Measurements from ENCODE around the gene PDE4D.
"Not testable (repeated sequence)": the region's sequence is repeated elsewhere in the genome, so short reads cannot be mapped to it uniquely, and the experiment has no call there.

The PDE4D gene

DNA sequence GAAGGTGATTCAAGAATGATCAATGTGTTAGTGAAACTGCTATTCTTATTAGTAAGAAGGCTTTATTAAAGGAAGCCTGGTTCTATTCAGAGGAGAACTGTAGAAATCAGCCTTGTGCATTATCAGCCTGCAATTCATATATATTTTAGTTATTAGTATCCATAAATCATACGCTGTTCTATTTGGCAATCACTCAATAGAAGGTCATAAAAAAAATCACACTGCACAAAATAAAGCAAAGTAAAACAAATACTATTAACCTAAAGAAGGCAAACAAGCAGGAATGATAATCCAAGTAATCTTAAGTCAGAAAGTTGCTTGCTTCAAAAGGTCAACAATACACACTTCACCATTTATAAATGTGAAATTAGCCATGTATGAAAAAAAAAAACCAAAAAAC lies 138.1 kb downstream of the PDE4D start:
- H3K36me3 ChIP-seq (ENCODE audit: insufficient read depth, low read length): no peaks in the 10 kb centered on the region
- peaks cover 34% of the 10 kb centered on the region for H3K4me1 ChIP-seq (ENCODE audit: insufficient read depth, low read length)
- H3K9me3 ChIP-seq (ENCODE audit: low read length): no peaks in the 10 kb centered on the region
- H3K27me3 ChIP-seq (ENCODE audit: control insufficient read depth in 1 of 2, insufficient read depth in 2 of 2, low read length in 2 of 2): no peaks in the 10 kb centered on the region
- no peak overlapping the region for H3K9ac ChIP-seq (ENCODE audit: low read length)
- no peak overlapping the region for H3K27ac ChIP-seq (ENCODE audit: low read depth, low read length)
- no peak overlapping the region for H3K4me3 ChIP-seq (ENCODE audit: low read depth in 1 of 2, low read length in 2 of 2)

DNA sequence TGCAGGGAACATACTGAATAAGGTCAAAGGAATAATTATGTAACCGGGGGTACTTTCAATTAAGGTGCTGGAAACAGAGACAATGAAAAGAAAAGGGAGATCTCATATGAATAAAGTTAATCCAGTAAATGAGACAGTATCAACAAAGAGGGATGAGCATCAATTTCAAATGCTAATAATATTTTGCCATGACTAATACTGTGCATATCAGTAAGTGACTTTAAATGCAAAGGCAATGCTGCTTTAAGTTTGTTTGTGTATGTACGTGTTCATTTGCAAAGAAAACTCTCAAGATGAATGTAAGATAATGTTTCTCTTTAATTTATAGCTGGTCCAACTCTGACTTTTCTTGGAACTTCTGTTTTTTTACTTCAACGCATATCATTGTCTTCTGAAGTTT lies 139.9 kb downstream of the PDE4D start:
- H3K4me3 ChIP-seq (ENCODE audit: low read depth in 1 of 2, low read length in 2 of 2): no peak overlapping the region
- H3K4me1 ChIP-seq (ENCODE audit: insufficient read depth, low read length): peaks cover 24% of the 10 kb centered on the region
- no peak overlapping the region for H3K9ac ChIP-seq (ENCODE audit: low read length)
- H3K27ac ChIP-seq (ENCODE audit: low read depth, low read length): no peak overlapping the region
- H3K9me3 ChIP-seq (ENCODE audit: low read length): no peaks in the 10 kb centered on the region
- H3K36me3 ChIP-seq (ENCODE audit: insufficient read depth, low read length): no peaks in the 10 kb centered on the region
- H3K27me3 ChIP-seq (ENCODE audit: control insufficient read depth in 1 of 2, insufficient read depth in 2 of 2, low read length in 2 of 2): no peaks in the 10 kb centered on the region

- Histone ChIP-seq H3K4me3 (ENCODE audit: low read depth in 1 of 2, low read length in 2 of 2) (no peak overlapping the region), H3K9ac (ENCODE audit: low read length) (no peak overlapping the region), H3K9me3 (ENCODE audit: low read length) (no peaks in the 10 kb centered on the region), H3K27me3 (ENCODE audit: control insufficient read depth in 1 of 2, insufficient read depth in 2 of 2, low read length in 2 of 2) (no peaks in the 10 kb centered on the region), H3K4me1 (ENCODE audit: insufficient read depth, low read length) (peaks cover 28% of the 10 kb centered on the region), H3K27ac (ENCODE audit: low read depth, low read length) (no peak overlapping the region), H3K36me3 (ENCODE audit: insufficient read depth, low read length) (no peaks in the 10 kb centered on the region)
Measured at GRCh38 chr5:59749782-59750520, 143.6 kb downstream of the PDE4D start.

DNA sequence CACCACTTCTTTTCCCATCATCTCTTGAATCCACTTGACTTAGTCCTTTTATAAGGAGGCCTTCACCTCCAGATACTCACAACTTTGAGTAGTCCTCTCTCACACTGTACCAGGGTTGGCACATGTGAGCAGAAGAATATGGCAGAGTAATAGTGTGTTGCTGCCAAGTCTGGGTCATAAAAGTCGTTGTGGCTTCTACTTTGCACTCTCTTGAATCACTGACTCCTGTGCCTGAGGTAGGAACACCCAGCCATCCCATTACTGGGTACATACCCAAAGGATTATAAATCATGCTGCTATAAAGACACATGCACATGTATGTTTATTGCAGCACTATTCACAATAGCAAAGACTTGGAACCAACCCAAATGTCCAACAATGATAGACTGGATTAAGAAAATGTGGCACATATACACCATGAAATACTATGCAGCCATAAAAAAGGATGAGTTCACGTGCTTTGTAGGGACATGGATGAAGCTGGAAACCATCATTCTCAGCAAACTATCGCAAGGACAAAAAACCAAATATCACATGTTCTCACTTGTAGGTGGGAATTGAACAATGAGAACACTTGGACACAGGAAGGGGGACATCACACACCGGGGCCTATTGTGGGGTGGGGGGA lies 145.4 kb downstream of the PDE4D start:
- not testable (repeated sequence) for H3K4me3 ChIP-seq (ENCODE audit: low read depth in 1 of 2, low read length in 2 of 2); H3K36me3 ChIP-seq (ENCODE audit: insufficient read depth, low read length); H3K27me3 ChIP-seq (ENCODE audit: control insufficient read depth in 1 of 2, insufficient read depth in 2 of 2, low read length in 2 of 2); H3K9me3 ChIP-seq (ENCODE audit: low read length); H3K9ac ChIP-seq (ENCODE audit: low read length)
- peaks cover 34% of the 10 kb centered on the region for H3K4me1 ChIP-seq (ENCODE audit: insufficient read depth, low read length)
- H3K27ac ChIP-seq (ENCODE audit: low read depth, low read length): peak overlapping the region; percentile 62

- H3K27me3 ChIP-seq (ENCODE audit: control insufficient read depth in 1 of 2, insufficient read depth in 2 of 2, low read length in 2 of 2): no peaks in the 10 kb centered on the region
- no peak overlapping the region for H3K4me3 ChIP-seq (ENCODE audit: low read depth in 1 of 2, low read length in 2 of 2)
- peak overlapping the region; percentile 79 for H3K27ac ChIP-seq (ENCODE audit: low read depth, low read length)
- H3K9ac ChIP-seq (ENCODE audit: low read length): no peak overlapping the region
- no peaks in the 10 kb centered on the region for H3K36me3 ChIP-seq (ENCODE audit: insufficient read depth, low read length)
- no peaks in the 10 kb centered on the region for H3K9me3 ChIP-seq (ENCODE audit: low read length)
- peaks cover 28% of the 10 kb centered on the region for H3K4me1 ChIP-seq (ENCODE audit: insufficient read depth, low read length)
Measured at GRCh38 chr5:59746241-59746765, 147.2 kb downstream of the PDE4D start.

- Histone ChIP-seq H3K4me3 (ENCODE audit: low read depth in 1 of 2, low read length in 2 of 2) (peak overlapping the region in 1 of 2 donors; percentile 25), H3K4me1 (ENCODE audit: insufficient read depth, low read length) (peaks cover 25% of the 10 kb centered on the region), H3K27me3 (ENCODE audit: control insufficient read depth in 1 of 2, insufficient read depth in 2 of 2, low read length in 2 of 2) (no peaks in the 10 kb centered on the region), H3K36me3 (ENCODE audit: insufficient read depth, low read length) (no peaks in the 10 kb centered on the region), H3K27ac (ENCODE audit: low read depth, low read length) (peak overlapping the region; percentile 13), H3K9ac (ENCODE audit: low read length) (no peak overlapping the region), H3K9me3 (ENCODE audit: low read length) (no peaks in the 10 kb centered on the region)
Measured at GRCh38 chr5:59745415-59745863, 148.1 kb downstream of the PDE4D start.

GRCh38 chr5:59744531-59744992 lies 149.0 kb downstream of the PDE4D start:
- H3K36me3 ChIP-seq (ENCODE audit: insufficient read depth, low read length): no peaks in the 10 kb centered on the region
- no peaks in the 10 kb centered on the region for H3K27me3 ChIP-seq (ENCODE audit: control insufficient read depth in 1 of 2, insufficient read depth in 2 of 2, low read length in 2 of 2)
- peak overlapping the region; percentile 43 for H3K27ac ChIP-seq (ENCODE audit: low read depth, low read length)
- H3K9me3 ChIP-seq (ENCODE audit: low read length): no peaks in the 10 kb centered on the region
- no peak overlapping the region for H3K9ac ChIP-seq (ENCODE audit: low read length)
- H3K4me1 ChIP-seq (ENCODE audit: insufficient read depth, low read length): peaks cover 25% of the 10 kb centered on the region
- no peak overlapping the region for H3K4me3 ChIP-seq (ENCODE audit: low read depth in 1 of 2, low read length in 2 of 2)

GRCh38 chr5:59741599-59741998 lies 151.9 kb downstream of the PDE4D start:
- no peak overlapping the region for H3K4me3 ChIP-seq (ENCODE audit: low read depth in 1 of 2, low read length in 2 of 2)
- H3K9me3 ChIP-seq (ENCODE audit: low read length): no peaks in the 10 kb centered on the region
- H3K36me3 ChIP-seq (ENCODE audit: insufficient read depth, low read length): no peaks in the 10 kb centered on the region
- peaks cover 19% of the 10 kb centered on the region for H3K4me1 ChIP-seq (ENCODE audit: insufficient read depth, low read length)
- H3K27me3 ChIP-seq (ENCODE audit: control insufficient read depth in 1 of 2, insufficient read depth in 2 of 2, low read length in 2 of 2): no peaks in the 10 kb centered on the region
- H3K27ac ChIP-seq (ENCODE audit: low read depth, low read length): no peak overlapping the region
- no peak overlapping the region for H3K9ac ChIP-seq (ENCODE audit: low read length)

GRCh38 chr5:59738024-59738423 lies 155.5 kb downstream of the PDE4D start:
- H3K4me1 ChIP-seq (ENCODE audit: insufficient read depth, low read length): no peaks in the 10 kb centered on the region
- no peaks in the 10 kb centered on the region for H3K27me3 ChIP-seq (ENCODE audit: control insufficient read depth in 1 of 2, insufficient read depth in 2 of 2, low read length in 2 of 2)
- no peak overlapping the region for H3K9ac ChIP-seq (ENCODE audit: low read length)
- H3K4me3 ChIP-seq (ENCODE audit: low read depth in 1 of 2, low read length in 2 of 2): no peak overlapping the region
- no peak overlapping the region for H3K27ac ChIP-seq (ENCODE audit: low read depth, low read length)
- H3K9me3 ChIP-seq (ENCODE audit: low read length): no peaks in the 10 kb centered on the region
- no peaks in the 10 kb centered on the region for H3K36me3 ChIP-seq (ENCODE audit: insufficient read depth, low read length)

GRCh38 chr5:59732806-59733205 lies 160.7 kb downstream of the PDE4D start:
- Histone ChIP-seq H3K27ac (ENCODE audit: low read depth, low read length) (no peak overlapping the region), H3K9me3 (ENCODE audit: low read length) (no peaks in the 10 kb centered on the region), H3K4me3 (ENCODE audit: low read depth in 1 of 2, low read length in 2 of 2) (no peak overlapping the region), H3K27me3 (ENCODE audit: control insufficient read depth in 1 of 2, insufficient read depth in 2 of 2, low read length in 2 of 2) (no peaks in the 10 kb centered on the region), H3K9ac (ENCODE audit: low read length) (no peak overlapping the region), H3K4me1 (ENCODE audit: insufficient read depth, low read length) (peaks cover 15% of the 10 kb centered on the region), H3K36me3 (ENCODE audit: insufficient read depth, low read length) (no peaks in the 10 kb centered on the region)

GRCh38 chr5:59732301-59732700 lies 161.2 kb downstream of the PDE4D start:
- Histone ChIP-seq H3K27ac (ENCODE audit: low read depth, low read length) (no peak overlapping the region), H3K36me3 (ENCODE audit: insufficient read depth, low read length) (no peaks in the 10 kb centered on the region), H3K4me1 (ENCODE audit: insufficient read depth, low read length) (peaks cover 15% of the 10 kb centered on the region), H3K9ac (ENCODE audit: low read length) (no peak overlapping the region), H3K4me3 (ENCODE audit: low read depth in 1 of 2, low read length in 2 of 2) (no peak overlapping the region), H3K9me3 (ENCODE audit: low read length) (no peaks in the 10 kb centered on the region), H3K27me3 (ENCODE audit: control insufficient read depth in 1 of 2, insufficient read depth in 2 of 2, low read length in 2 of 2) (no peaks in the 10 kb centered on the region)

All from muscle layer of colon (tissue), 2 donors.